Measurements from ENCODE around the gene SRP54.
"Not testable (repeated sequence)": the region's sequence is repeated elsewhere in the genome, so short reads cannot be mapped to it uniquely, and the experiment has no call there.

The SRP54 gene

DNA sequence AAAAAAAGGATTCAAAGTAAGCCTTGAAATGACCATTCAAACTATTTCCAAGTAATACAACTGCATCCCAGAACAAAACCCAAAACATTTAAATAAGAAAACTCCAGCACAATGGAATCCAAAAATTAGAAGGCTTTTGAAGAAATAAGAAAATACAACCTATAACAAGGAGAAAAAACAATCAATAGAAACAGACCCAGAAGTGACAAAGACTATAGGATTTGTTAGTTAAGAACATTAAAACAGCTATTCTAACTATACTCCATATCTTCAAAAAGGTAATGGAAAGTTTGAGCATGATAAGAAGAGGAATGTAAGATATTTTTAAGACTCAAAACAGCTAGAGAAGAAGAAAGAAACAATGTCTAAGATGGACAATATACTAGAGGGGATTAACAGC lies 39.3 kb upstream of the SRP54 start:
- Histone ChIP-seq H3K27me3 (replicated peaks; ENCODE audit: control insufficient read depth, insufficient read depth, low read length) (no peaks in the 10 kb centered on the region), H3K36me3 (ENCODE audit: control insufficient read depth, insufficient read depth, low read length) (no peaks in the 10 kb centered on the region; the same call in 1 of the 2 replicates), H3K4me3 (replicated peaks; ENCODE audit: low read depth, low read length) (no peak overlapping the region)
- TF ChIP-seq, protein P1, sequence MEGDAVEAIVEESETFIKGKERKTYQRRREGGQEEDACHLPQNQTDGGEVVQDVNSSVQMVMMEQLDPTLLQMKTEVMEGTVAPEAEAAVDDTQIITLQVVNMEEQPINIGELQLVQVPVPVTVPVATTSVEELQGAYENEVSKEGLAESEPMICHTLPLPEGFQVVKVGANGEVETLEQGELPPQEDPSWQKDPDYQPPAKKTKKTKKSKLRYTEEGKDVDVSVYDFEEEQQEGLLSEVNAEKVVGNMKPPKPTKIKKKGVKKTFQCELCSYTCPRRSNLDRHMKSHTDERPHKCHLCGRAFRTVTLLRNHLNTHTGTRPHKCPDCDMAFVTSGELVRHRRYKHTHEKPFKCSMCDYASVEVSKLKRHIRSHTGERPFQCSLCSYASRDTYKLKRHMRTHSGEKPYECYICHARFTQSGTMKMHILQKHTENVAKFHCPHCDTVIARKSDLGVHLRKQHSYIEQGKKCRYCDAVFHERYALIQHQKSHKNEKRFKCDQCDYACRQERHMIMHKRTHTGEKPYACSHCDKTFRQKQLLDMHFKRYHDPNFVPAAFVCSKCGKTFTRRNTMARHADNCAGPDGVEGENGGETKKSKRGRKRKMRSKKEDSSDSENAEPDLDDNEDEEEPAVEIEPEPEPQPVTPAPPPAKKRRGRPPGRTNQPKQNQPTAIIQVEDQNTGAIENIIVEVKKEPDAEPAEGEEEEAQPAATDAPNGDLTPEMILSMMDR (IDR thresholded peaks at IDR 0.05; ENCODE audit: insufficient read depth, low read length, poor library complexity, severe bottlenecking): no peak
- DNase-seq (ENCODE audit: extremely low read depth, insufficient read length): no peak

DNA sequence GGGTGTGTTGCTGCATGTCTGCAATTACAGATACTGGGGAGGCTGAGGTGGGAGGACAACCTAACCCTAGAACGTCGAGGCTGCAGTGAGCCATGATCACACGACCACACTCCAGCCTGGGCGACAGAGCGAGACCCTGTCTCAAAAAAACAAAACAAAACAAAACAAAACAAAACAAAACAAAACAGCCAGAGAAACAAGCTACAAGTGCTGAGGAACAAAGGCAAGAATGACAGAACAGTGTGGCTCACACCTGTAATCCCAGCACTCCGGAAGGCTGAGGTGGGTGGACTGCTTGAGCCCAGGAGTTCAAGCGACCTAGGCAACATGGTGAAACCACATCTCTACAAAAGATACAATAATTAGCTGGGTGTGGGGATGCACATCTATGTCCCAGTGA lies 38.0 kb upstream of the SRP54 start:
- no peaks in the 10 kb centered on the region for H3K27me3 ChIP-seq (replicated peaks; ENCODE audit: control insufficient read depth, insufficient read depth, low read length)
- TF ChIP-seq, protein P1 (IDR thresholded peaks at IDR 0.05; ENCODE audit: insufficient read depth, low read length, poor library complexity, severe bottlenecking): no peak
- H3K4me3 ChIP-seq (replicated peaks; ENCODE audit: low read depth, low read length): no peak overlapping the region
- H3K36me3 ChIP-seq (ENCODE audit: control insufficient read depth, insufficient read depth, low read length): no peaks in the 10 kb centered on the region; the same call in 1 of the 2 replicates
- DNase-seq (ENCODE audit: extremely low read depth, insufficient read length): no peak

DNA sequence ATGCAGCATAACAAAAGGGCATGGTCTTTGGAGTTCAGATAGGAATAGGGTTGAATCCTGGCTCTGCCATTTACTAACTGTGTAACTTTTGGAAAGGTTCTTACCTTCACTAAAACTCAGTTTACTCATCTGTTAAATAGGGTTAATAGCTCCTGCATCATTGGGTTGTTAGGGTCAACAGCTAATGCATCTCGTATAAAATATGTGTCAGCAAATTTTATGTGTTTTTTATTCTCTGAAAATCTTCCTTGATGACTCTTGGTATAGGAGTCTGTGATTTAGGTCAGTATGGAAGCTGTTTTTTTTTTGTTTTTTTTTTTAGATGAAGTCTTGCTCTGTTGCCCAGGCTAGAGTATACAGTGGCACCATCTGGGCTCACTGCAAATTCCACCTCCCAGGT lies 36.1 kb upstream of the SRP54 start:
- DNase-seq (ENCODE audit: extremely low read depth, insufficient read length): no peak
- Histone ChIP-seq H3K27me3 (replicated peaks; ENCODE audit: control insufficient read depth, insufficient read depth, low read length) (no peaks in the 10 kb centered on the region), H3K36me3 (ENCODE audit: control insufficient read depth, insufficient read depth, low read length) (no peaks in the 10 kb centered on the region; the same call in 1 of the 2 replicates), H3K4me3 (replicated peaks; ENCODE audit: low read depth, low read length) (no peak overlapping the region)
- TF ChIP-seq, protein P1 (IDR thresholded peaks at IDR 0.05; ENCODE audit: insufficient read depth, low read length, poor library complexity, severe bottlenecking): no peak

DNA sequence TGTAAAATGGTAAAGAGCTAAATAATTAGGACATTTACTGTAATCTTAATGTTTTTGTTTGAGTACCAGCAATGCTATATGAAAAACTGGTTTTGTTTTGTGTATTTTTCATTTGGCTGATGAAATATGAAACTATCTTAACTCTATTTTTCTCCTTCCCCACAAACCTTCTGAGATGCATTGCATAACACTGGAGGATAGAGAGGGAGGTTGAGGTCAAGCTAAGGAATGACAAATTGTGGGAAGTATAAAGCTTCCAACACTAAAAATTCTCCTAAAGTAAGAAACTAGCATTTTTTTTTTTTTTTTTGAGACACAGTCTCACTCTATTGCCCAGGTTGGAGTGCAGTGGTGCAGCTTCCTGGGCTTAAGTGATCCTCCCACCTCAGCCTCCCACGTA lies 31.5 kb upstream of the SRP54 start:
- TF ChIP-seq, protein P1 (IDR thresholded peaks at IDR 0.05; ENCODE audit: insufficient read depth, low read length, poor library complexity, severe bottlenecking): no peak
- H3K4me3 ChIP-seq (replicated peaks; ENCODE audit: low read depth, low read length): no peak overlapping the region
- H3K27me3 ChIP-seq (replicated peaks; ENCODE audit: control insufficient read depth, insufficient read depth, low read length): no peaks in the 10 kb centered on the region
- no peak for DNase-seq (ENCODE audit: extremely low read depth, insufficient read length)
- H3K36me3 ChIP-seq (ENCODE audit: control insufficient read depth, insufficient read depth, low read length): no peaks in the 10 kb centered on the region; the same call in 1 of the 2 replicates

DNA sequence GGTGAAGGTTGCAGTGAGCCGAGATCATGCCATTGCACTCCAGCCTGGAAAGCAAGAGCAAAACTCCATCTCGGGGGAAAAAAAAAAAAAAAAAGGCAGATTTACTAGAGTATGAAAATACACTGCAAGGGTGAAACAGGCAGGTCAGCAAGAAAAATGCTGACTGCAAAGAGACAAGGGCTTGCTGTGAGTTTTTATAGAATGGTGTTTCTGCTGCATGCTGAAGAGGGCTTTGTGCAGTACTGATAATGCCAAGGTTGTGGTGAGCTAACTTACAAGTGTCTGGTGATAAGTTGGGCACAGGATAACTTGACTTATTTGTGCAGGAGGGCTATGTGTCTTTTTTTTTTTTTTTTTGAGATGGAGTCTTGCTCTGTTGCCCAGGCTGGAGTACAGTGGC lies 25.9 kb upstream of the SRP54 start:
- Histone ChIP-seq H3K4me3 (replicated peaks; ENCODE audit: low read depth, low read length) (no peak overlapping the region), H3K27me3 (replicated peaks; ENCODE audit: control insufficient read depth, insufficient read depth, low read length) (no peaks in the 10 kb centered on the region), H3K36me3 (ENCODE audit: control insufficient read depth, insufficient read depth, low read length) (no peaks in the 10 kb centered on the region; the same call in none of the 2 replicates)
- TF ChIP-seq, protein P1 (IDR thresholded peaks at IDR 0.05; ENCODE audit: insufficient read depth, low read length, poor library complexity, severe bottlenecking): no peak
- DNase-seq (ENCODE audit: extremely low read depth, insufficient read length): no peak

DNA sequence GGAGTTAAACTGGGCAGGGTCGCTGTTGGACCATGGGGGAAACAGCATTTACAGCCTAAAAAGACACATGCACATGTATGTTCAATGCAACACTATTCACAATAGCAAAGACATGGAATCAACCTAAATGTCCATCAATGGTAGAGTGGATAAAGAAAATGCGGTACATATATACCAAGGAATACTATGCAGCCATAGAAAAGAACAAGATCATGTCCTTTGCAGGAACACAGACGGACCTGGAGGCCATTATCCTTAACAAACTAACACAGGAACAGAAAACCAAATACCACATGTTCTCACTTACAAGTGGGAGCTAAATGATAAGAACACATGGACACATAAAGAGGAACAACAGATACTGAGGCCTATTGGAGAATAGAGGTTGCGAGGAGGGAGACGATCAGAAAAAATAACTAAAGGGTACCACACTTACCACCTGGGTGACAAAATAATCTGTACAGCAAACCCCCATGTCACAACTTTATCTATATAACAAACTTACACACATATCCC lies 25.0 kb upstream of the SRP54 start:
- H3K27me3 ChIP-seq (replicated peaks; ENCODE audit: control insufficient read depth, insufficient read depth, low read length): no peaks in the 10 kb centered on the region
- no peaks in the 10 kb centered on the region; the same call in none of the 2 replicates for H3K36me3 ChIP-seq (ENCODE audit: control insufficient read depth, insufficient read depth, low read length)
- H3K4me3 ChIP-seq (replicated peaks; ENCODE audit: low read depth, low read length): no peak overlapping the region
- DNase-seq (ENCODE audit: extremely low read depth, insufficient read length): no peak
- TF ChIP-seq, protein P1 (IDR thresholded peaks at IDR 0.05; ENCODE audit: insufficient read depth, low read length, poor library complexity, severe bottlenecking): no peak

DNA sequence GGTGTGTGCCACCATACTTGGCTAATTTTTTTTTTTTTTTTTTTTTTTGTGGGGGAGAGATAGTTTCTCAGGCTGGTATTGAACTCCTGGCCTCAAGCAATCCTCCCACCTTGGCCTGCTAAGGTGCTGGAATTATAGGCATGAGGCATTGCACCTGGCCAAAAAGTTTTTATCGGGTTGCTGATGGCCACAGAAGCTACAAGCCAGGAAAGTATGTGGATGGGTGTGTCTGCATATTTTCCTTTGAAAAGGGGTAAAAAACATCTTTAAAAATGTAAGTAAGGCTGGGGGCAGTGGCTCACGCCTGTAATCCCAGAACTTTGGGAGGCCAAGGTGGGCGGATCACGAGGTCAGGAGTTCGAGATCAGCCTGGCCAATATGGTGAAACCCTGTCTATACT lies 20.7 kb upstream of the SRP54 start:
- H3K36me3 ChIP-seq (ENCODE audit: control insufficient read depth, insufficient read depth, low read length); H3K27me3 ChIP-seq (replicated peaks; ENCODE audit: control insufficient read depth, insufficient read depth, low read length); DNase-seq (ENCODE audit: extremely low read depth, insufficient read length); H3K4me3 ChIP-seq (replicated peaks; ENCODE audit: low read depth, low read length): not testable (repeated sequence)
